VCaP (cell line): ENCODE results near the gene KIAA0232.

Experiments
- H3K27ac ChIP-seq: fragments of 450-650 bp; 2 replicates; pipeline ENCODE4 v1.5.1; 2017
- CTCF ChIP-seq: fragments of 450-650 bp; conservative IDR thresholded peaks from 2 replicates; pipeline ENCODE4 v1.5.1; 2017; ENCODE audit warnings: mild to moderate bottlenecking, moderate library complexity

Gene KIAA0232

GRCh38 chr4:6875431-6875831 is 92.9 kb downstream of the KIAA0232 start:
- TF ChIP-seq CTCF = no peak
- no peak overlapping the region for H3K27ac ChIP-seq

DNA sequence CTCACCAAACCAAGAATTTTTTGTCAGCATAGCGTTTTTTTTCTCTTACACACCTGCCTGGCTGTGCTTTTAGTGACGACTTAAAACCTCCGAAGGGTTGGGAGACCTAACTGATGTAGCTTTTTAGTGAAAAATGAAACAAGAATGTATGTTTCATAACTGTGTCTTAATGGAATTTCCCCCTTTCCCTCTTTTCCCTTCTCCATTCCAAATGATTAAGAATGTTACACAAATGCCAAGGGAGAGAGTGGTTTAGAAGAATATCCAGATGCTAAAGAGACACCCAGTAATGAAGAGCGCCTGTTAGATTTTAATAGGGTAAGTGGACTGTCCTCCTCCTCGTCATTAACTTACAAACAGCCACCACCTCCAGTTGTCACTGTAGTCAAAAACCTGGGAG is 93.9 kb downstream of the KIAA0232 start:
- H3K27ac ChIP-seq = no peak overlapping the region
- no peak for TF ChIP-seq CTCF

GRCh38 chr4:6877067-6877466 is 94.5 kb downstream of the KIAA0232 start:
- H3K27ac ChIP-seq = no peak overlapping the region
- TF ChIP-seq CTCF = no peak

- no peak for TF ChIP-seq CTCF
- no peak overlapping the region for H3K27ac ChIP-seq
Observed at GRCh38 chr4:6878451-6879059, 96.0 kb downstream of the KIAA0232 start.

DNA sequence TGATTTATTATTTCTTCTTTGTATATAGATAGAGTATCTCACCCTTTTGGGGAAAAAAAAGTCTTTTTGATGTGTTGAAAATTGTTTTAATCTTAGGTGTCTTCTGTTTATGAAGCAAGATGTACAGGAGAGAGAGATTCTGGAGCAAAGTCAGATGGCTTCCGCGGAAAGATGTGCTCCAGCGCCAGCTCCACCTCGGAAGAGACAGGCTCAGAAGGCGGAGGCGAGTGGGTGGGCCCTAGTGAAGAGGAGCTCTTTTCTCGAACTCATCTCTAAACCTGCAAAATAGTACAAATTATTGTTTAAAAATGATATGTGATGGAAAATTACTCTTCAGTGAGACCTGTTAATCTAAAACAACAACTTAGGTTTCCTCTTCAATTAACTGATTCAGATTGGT is 98.2 kb downstream of the KIAA0232 start:
- no peak for TF ChIP-seq CTCF
- no peak overlapping the region for H3K27ac ChIP-seq

DNA sequence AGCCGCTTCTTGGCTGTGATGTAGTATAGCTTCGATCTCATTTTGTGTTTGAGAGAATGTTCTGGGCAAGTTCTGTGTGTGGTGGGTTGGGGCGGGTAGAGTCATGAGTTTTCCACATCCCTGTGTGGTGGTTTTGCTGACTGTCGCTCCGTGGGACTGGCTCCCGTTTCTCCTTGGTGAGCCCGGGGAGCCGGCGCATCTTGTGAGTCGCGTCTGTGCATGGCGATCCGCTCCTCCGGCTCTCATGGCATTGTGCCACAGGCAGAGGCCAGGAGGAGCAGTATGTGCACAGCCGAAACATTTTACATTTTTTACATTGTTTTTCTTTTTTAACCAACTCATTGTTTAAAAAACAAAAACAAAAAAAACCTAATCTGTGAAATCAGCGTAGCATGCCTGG is 99.4 kb downstream of the KIAA0232 start:
- no peak for TF ChIP-seq CTCF
- no peak overlapping the region for H3K27ac ChIP-seq

GRCh38 chr4:6884341-6884870 is 101.9 kb downstream of the KIAA0232 start:
- TF ChIP-seq CTCF = no peak
- no peak overlapping the region for H3K27ac ChIP-seq
